ENCODE results near the gene TMEM150A.
"Not testable (repeated sequence)": the region's sequence is repeated elsewhere in the genome, so short reads cannot be mapped to it uniquely, and the experiment has no call there.

TMEM150A gene

DNA sequence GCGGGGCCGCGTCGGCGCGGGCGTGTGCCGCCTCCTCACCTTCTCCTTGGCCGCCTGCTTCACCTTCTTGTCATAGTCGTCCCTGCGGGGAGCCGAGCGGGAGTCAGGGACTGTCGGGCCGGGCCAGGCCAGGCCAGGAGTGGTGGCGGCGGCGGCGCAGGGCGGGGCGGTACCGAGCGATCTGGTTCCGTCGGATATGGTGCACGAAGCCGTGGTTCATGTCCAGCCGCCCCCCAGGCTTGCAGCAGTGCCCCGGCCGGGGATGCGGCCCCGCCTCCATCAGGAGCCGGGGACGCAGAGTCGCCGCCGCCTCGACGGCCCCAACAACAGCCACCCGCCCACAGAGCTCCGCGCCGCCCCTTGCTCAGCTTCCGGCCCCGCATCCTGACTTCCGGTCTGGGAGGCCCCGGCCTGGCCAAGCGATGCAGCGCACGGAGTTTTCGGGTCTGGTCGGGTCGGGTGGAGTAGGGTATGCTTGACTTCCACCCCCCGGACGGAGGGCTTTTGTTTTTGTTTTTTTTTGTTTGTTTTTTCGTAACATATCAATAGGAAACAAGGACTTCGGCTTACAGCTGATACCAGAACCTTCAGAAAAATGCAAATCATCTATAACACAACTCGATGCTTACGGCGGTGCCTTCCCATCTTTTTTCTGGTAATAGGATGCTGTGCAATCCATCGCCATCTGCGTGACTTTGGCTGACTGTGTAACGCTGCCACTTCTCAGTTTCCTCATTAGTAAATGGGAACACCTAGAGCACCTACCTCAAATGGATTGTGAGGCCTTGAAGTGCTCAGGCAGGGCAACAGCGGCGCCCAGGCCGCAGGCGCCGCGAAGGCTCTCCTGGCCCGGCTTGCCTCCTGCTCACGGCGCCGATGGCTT lies 9.4 kb upstream of the TMEM150A start, which contains the start of gene C2orf68:
TSS of gene C2orf68 (minus strand) at position 362 of the 883 bp plus-strand sequence. CDS start at position 280, 82 bp downstream.
- DNase-seq: peak; percentile 83

DNA sequence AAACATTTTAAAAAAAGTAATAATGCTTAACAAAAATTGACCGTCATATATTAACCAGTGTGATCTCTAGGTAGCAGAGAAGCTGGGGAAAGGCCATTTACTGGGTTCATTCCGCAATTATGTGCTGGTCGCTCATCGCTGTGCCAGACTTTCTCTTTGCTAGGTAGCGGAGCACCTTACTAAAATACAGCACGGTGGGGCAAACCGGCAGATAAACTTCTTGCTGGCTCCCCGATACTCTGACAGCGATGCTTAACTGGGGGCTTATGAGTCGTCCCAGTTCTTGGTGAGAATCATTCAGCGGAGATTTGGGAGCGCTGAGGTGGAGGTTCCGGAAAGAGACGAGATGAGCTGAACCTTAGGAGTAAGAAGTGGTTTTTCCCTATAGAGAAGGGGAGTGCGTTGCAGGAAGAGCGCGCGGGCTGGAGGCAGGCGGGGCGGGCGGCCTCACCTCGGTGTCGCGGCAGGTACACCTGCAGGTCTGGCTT lies 8.8 kb upstream of the TMEM150A start:
- no peak for DNase-seq

GRCh38 chr2:85607268-85608215 lies 5.0 kb upstream of the TMEM150A start:
- DNase-seq: no peak

DNA sequence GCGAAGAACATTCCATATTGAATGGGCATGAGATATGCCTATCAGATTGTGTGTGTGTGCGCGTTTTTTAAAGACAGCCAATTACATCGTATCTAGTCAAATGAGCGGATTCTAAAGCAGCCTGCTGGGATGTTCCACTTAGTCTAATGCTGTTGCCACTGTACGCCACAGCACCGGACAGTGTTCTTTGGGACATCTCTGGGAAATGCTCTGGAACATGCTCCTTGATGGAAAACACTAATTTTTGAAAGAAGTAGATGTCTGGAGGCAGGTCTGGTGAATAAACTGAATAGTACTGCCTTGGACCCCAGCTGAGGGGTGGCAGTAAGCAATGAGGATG lies 3.6 kb upstream of the TMEM150A start:
- DNase-seq: no peak

GRCh38 chr2:85605406-85606115 lies 3.1 kb upstream of the TMEM150A start:
- no peak for DNase-seq

DNA sequence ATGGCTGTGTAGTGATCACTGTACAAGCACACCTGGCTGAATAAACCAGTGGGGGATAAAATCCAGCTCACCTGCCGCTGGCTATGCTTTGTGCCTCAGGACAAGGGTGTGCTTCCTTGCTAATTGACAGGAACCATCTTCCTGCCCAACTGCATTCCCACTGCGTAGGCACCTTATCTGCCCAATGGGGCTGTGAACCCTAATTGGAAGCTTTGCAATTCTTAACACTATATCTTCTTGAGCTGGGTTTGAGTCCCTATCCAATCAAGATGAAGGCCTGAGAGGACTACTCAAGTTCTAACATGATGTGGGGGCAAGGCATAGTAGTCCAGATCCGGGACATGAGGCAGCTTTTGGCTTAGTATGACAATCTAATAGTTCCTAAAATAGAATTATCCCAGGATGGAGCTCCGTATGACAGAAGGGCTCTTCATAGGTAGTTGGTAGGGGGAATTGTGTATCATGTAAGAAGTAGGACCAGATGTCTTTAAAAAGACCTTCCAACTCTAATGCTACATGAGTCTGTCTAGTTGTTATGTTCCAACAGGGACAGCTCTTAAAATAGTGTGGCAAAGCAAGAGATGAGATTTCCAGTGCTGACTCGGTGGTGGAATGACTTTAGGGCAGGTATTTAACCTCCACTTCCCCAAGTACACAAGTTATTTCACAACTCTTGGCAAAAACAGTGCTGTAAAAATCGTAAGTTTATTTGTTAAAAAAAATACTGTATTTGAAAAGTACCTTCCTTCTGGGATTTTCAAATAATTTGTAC lies 2.3 kb upstream of the TMEM150A start:
- DNase-seq: no peak

GRCh38 chr2:85604133-85604444 lies 1.6 kb upstream of the TMEM150A start:
- not testable (repeated sequence) for DNase-seq

DNA sequence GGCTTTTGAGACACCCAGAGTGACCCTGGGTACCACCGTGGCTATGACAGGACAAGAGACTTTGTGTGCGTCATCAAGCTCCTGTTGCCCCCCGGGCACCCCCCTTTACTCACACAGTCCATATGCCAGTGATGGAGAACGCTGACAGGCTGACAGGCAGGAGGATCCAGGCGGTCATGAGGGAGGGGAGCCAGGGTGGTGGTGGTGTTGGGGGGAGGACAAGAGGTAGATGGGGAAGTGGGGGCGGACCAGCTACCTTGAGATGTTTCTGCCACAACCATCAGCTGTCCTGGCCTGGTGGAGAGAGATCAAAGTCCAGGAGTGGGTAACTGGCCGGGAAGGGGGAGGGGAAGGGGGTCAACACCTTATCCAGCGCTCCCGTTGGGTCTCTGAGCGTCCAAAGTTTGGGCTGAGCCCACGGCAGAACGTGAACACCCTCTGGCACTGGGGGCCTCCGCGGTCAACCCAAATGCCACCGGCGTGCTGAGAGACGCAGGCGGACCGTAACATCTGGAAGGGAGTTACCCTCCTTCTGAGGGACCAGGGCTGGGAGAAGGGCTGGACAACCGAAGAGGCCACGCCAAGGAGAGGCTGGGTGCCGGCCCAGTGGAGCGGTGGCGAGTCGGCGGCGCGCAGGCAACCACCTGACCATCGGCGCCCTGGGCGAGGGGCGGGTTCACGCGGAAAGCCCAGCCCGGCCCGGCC lies 575 bp downstream of the TMEM150A start:
- DNase-seq: no peak

GRCh38 chr2:85600951-85601770 lies 1.3 kb downstream of the TMEM150A start:
- no peak for DNase-seq

- DNase-seq: no peak
Observed at GRCh38 chr2:85600235-85600575, 2.3 kb downstream of the TMEM150A start.

DNA sequence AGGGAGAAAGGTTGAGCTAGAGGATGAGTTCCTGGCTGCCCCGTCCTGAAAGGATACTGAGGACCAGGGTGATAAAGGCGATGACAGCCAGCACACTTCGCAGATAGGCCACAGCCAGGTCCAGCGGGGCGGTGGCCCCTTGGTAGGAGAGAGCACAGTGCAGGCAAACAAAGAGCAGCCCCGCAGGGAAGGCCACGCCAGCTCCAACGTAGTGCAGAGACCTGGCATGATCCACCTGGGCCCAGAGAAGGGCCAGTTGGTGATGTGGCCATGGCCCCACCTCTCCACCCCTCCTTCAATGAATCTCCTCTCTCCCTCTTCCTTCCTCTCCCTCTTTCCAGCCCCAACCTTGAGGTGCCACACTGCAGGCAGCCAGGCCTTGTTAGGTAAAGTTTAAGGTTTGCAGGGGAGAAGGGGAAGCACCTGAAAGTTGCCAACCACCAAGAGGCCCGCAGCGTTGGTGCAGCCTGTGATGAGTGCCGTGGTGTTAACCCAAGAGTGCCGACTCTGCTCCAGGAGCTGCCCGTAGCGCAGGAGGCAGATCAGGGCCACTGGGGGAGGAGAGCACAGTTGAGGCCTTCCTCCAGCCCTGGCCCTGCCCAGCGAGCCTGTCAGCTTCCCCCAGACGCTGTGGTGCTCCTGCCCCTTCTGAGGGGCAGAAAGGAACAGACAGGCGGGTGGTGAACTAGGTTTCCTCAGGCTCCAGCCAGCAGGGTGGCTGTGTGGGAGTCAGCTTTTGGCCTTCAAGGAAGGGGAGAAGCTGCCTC lies 2.8 kb downstream of the TMEM150A start:
- no peak for DNase-seq

GRCh38 chr2:85598594-85599340 lies 3.7 kb downstream of the TMEM150A start:
- no peak for DNase-seq

- DNase-seq: no peak
Observed at GRCh38 chr2:85597241-85597640, 5.3 kb downstream of the TMEM150A start.

DNA sequence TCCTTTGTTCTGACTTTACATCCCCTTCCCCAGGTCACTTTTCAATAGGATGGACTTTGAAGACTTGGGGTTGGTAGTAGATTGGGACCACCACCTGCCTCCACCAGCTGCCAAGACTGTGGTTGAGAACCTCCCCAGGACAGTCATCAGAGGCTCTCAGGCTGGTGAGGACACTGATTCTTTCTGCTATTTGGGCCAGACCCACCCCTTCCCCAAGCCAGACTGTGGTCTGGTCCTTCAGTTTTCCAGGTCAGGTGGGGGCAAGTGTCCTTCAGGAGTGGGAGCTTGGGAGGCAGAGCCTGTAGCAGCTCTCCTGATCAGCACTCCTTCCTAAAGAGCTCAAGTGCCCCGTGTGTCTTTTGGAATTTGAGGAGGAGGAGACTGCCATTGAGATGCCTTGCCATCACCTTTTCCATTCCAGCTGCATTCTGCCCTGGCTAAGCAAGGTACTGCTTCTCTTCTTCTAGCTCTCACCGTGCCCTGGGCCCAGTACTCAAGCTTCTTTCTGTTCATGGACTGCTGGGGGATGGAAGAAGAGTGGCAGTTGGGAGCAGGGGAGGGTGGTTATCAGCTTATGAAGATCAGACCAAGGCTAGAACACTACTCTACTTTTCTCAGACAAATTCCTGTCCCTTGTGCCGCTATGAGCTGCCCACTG lies 5.9 kb downstream of the TMEM150A start:
- no peak for DNase-seq

- no peak for DNase-seq
Observed at GRCh38 chr2:85596026-85596333, 6.5 kb downstream of the TMEM150A start.

DNA sequence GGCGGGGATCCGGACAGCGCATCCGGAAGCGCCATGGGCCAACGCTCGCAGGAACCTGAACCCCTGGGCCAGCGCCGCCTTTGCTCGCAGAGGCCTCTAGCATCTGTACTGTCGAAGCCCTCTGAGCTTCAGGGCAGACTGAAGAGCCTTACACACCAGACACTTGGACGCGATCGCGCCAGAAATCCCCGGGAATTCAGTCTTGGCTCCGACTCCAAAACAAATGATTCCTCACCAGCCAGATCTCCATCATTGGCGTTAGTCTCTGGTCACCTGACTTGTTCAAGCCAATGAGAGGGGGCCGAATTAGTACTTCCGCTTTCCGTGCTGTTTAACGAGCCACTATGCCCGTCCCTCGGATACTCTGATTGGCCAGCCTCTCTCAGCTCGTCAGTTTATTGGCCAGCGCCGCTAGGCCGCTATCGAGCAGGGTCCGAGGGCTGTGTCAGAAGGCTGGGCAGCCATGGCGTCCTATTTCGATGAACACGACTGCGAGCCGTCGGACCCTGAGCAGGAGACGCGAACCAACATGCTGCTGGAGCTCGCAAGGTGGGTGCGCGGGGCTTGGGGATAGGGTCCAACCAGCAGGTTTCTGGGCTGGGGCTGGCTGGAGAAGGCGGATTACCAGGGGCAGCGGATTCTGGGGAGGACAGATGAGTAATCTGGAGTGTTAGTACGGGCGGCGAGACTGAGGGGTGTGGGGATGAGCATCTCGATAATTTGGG lies 7.0 kb downstream of the TMEM150A start, which contains the start of gene RNF181:
TSS of gene RNF181 (plus strand) at position 445 of the 725 bp plus-strand sequence. CDS start at position 464, 19 bp downstream.
- DNase-seq: peak; percentile 99

GRCh38 chr2:85594715-85595300 lies 7.7 kb downstream of the TMEM150A start:
- no peak for DNase-seq

DNA sequence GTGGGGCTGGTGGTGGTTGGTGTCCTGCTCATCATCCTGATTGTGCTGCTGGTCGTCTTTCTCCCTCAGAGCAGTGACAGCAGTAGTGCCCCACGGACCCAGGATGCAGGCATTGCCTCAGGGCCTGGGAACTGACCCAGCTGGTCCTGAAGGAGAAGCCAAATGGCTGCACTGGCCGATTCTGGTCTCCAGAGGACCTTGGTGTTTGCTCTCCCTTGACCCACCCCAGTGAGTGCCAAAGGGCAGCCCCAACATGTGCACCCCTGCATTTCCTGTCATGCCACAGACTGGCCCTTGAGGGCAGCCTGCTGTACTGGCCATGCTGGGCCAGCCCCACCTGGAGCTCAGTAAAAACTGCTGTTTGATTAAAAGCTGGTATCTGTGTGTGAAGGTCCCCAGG lies 9.5 kb downstream of the TMEM150A start:
- no peak for DNase-seq

Measured in NCI-H1694 treated with DMSO at 0.1 percent for 48 hours (cell line).